22Rv1 (cell line): ENCODE measurements around the gene HOXA13.

ENCODE experiments used
- ZFX ChIP-seq: fragments of 450-650 bp; IDR thresholded peaks from 2 replicates; pipeline ENCODE4 v1.6.1; 2017; ENCODE audit warnings: antibody characterized with exemption, borderline replicate concordance
- TF ChIP-seq, protein P1 (sequence below): fragments of 450-650 bp; IDR thresholded peaks from 2 replicates; pipeline ENCODE4 v1.5.1; 2017; ENCODE audit warnings: mild to moderate bottlenecking

- TF ChIP-seq, protein P1, sequence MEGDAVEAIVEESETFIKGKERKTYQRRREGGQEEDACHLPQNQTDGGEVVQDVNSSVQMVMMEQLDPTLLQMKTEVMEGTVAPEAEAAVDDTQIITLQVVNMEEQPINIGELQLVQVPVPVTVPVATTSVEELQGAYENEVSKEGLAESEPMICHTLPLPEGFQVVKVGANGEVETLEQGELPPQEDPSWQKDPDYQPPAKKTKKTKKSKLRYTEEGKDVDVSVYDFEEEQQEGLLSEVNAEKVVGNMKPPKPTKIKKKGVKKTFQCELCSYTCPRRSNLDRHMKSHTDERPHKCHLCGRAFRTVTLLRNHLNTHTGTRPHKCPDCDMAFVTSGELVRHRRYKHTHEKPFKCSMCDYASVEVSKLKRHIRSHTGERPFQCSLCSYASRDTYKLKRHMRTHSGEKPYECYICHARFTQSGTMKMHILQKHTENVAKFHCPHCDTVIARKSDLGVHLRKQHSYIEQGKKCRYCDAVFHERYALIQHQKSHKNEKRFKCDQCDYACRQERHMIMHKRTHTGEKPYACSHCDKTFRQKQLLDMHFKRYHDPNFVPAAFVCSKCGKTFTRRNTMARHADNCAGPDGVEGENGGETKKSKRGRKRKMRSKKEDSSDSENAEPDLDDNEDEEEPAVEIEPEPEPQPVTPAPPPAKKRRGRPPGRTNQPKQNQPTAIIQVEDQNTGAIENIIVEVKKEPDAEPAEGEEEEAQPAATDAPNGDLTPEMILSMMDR: 0 out of 2 replicates have a peak, but pooled peaks have one; percentile 4
- TF ChIP-seq ZFX: no peak
Measured at GRCh38 chr7:27242555-27243339, 42.9 kb upstream of the HOXA13 start, which contains the start of gene EVX1.
